ENCODE results near the gene LPCAT4.

DNA sequence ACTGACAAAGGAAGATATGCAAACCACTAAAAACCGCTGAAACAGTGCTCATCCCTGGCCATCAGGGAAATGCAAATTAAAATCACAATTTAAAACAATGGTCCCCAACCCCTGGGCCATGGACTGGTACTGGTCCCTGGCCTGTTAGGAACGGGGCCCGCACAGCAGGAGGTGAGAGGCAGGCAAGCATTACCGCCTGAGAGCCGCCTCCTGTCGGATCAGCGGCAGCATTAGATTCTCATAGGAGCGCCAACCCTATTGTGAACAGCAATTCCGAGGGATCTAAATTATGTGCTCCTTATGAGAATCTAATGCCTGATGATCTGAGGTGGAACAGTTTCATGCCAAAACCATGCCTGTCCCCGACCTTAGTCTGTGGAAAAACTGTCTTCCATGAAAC, 43.8 kb downstream of the LPCAT4 start:
- no peak for TF ChIP-seq POLR2AphosphoS5 (IDR thresholded peaks at IDR 0.05; ENCODE audit: low read depth, low read length)
- TF ChIP-seq, protein P1, sequence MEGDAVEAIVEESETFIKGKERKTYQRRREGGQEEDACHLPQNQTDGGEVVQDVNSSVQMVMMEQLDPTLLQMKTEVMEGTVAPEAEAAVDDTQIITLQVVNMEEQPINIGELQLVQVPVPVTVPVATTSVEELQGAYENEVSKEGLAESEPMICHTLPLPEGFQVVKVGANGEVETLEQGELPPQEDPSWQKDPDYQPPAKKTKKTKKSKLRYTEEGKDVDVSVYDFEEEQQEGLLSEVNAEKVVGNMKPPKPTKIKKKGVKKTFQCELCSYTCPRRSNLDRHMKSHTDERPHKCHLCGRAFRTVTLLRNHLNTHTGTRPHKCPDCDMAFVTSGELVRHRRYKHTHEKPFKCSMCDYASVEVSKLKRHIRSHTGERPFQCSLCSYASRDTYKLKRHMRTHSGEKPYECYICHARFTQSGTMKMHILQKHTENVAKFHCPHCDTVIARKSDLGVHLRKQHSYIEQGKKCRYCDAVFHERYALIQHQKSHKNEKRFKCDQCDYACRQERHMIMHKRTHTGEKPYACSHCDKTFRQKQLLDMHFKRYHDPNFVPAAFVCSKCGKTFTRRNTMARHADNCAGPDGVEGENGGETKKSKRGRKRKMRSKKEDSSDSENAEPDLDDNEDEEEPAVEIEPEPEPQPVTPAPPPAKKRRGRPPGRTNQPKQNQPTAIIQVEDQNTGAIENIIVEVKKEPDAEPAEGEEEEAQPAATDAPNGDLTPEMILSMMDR (IDR thresholded peaks at IDR 0.05): no peak
- no peak for TF ChIP-seq MXI1 (IDR thresholded peaks at IDR 0.05; ENCODE audit: low read depth, low read length)
- TF ChIP-seq, protein P2, sequence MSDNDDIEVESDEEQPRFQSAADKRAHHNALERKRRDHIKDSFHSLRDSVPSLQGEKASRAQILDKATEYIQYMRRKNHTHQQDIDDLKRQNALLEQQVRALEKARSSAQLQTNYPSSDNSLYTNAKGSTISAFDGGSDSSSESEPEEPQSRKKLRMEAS (IDR thresholded peaks at IDR 0.05; ENCODE audit: low read depth): no peak
- no peak for TF ChIP-seq RFX5 (IDR thresholded peaks at IDR 0.05; ENCODE audit: low read length)
- TF ChIP-seq EP300 (IDR thresholded peaks at IDR 0.05; ENCODE audit: borderline replicate concordance in 1 of 2, low read depth in 1 of 2, low read length in 1 of 2): no peak
- TF ChIP-seq, protein P3, sequence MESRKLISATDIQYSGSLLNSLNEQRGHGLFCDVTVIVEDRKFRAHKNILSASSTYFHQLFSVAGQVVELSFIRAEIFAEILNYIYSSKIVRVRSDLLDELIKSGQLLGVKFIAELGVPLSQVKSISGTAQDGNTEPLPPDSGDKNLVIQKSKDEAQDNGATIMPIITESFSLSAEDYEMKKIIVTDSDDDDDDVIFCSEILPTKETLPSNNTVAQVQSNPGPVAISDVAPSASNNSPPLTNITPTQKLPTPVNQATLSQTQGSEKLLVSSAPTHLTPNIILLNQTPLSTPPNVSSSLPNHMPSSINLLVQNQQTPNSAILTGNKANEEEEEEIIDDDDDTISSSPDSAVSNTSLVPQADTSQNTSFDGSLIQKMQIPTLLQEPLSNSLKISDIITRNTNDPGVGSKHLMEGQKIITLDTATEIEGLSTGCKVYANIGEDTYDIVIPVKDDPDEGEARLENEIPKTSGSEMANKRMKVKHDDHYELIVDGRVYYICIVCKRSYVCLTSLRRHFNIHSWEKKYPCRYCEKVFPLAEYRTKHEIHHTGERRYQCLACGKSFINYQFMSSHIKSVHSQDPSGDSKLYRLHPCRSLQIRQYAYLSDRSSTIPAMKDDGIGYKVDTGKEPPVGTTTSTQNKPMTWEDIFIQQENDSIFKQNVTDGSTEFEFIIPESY (IDR thresholded peaks at IDR 0.05; ENCODE audit: borderline replicate concordance, low read depth): no peak
- TF ChIP-seq RCOR1 (IDR thresholded peaks at IDR 0.05; ENCODE audit: low read length): no peak
- no peak for TF ChIP-seq SIN3A (IDR thresholded peaks at IDR 0.05; ENCODE audit: borderline replicate concordance, low read depth, low read length)
- TF ChIP-seq TCF12 (IDR thresholded peaks at IDR 0.05): no peak

All from SK-N-SH (cell line).